HepG2 (cell line): ENCODE data around the gene SLC2A5. TPM values are rescaled to one million over a fixed set of nuclear protein-coding genes. Genes with fewer than 3 reads are reported as not detected.

Experiments used
- ARID2 ChIP-seq: sonication (generic); formaldehyde crosslinking; IDR thresholded peaks from 2 replicates; pipeline ENCODE4 v1.8.1; 2022; ENCODE audit warnings: mild to moderate bottlenecking, missing genetic modification reagents, borderline replicate concordance
- CEBPG ChIP-seq: IDR thresholded peaks from 2 replicates; pipeline ENCODE4 v1.6.1; 2016
- DR1 ChIP-seq: sonication (generic); formaldehyde crosslinking; IDR thresholded peaks from 2 replicates; pipeline ENCODE4 v1.8.0; 2021; ENCODE audit warnings: mild to moderate bottlenecking, missing genetic modification reagents, inconsistent platforms
- ELF1 ChIP-seq: sonication (generic); formaldehyde crosslinking; IDR thresholded peaks from 2 replicates; pipeline ENCODE4 v1.4.0; 2020; ENCODE audit warnings: missing genetic modification reagents
- FOXM1 ChIP-seq: sonication (generic); formaldehyde crosslinking; IDR thresholded peaks from 2 replicates; pipeline ENCODE4 v1.5.0; 2020; ENCODE audit warnings: missing genetic modification reagents
- MTA3 ChIP-seq: sonication (generic); formaldehyde crosslinking; IDR thresholded peaks from 2 replicates; pipeline ENCODE4 v1.4.0; 2020; ENCODE audit warnings: missing genetic modification reagents
- SETDB1 ChIP-seq: sonication (generic); formaldehyde crosslinking; IDR thresholded peaks from 2 replicates; pipeline ENCODE4 v1.5.1; 2020; ENCODE audit warnings: missing genetic modification reagents, mild to moderate bottlenecking, borderline replicate concordance
- SNAI1 ChIP-seq: sonication (generic); formaldehyde crosslinking; IDR thresholded peaks from 2 replicates; pipeline ENCODE4 v1.5.0; 2020; ENCODE audit warnings: mild to moderate bottlenecking, missing genetic modification reagents, borderline replicate concordance
- SPEN ChIP-seq: sonication (generic); formaldehyde crosslinking; IDR thresholded peaks from 2 replicates; pipeline ENCODE4 v1.5.1; 2020; ENCODE audit warnings: low read depth, mild to moderate bottlenecking, missing genetic modification reagents
- TOPORS ChIP-seq: sonication (generic); formaldehyde crosslinking; IDR thresholded peaks from 2 replicates; pipeline ENCODE4 v1.8.0; 2023; ENCODE audit warnings: mild to moderate bottlenecking, missing genetic modification reagents
- XBP1 ChIP-seq: sonication (generic); formaldehyde crosslinking; IDR thresholded peaks from 2 replicates; pipeline ENCODE4 v1.5.0; 2020; ENCODE audit warnings: missing genetic modification reagents
- YEATS2 ChIP-seq: sonication (generic); formaldehyde crosslinking; IDR thresholded peaks from 2 replicates; pipeline ENCODE4 v1.4.0; 2020; ENCODE audit warnings: missing genetic modification reagents, borderline replicate concordance
- ZNF446 ChIP-seq: sonication (generic); formaldehyde crosslinking; IDR thresholded peaks from 2 replicates; pipeline ENCODE4 v1.5.0; 2020; ENCODE audit warnings: mild to moderate bottlenecking, missing genetic modification reagents
- ZNF747 ChIP-seq: sonication (generic); formaldehyde crosslinking; IDR thresholded peaks from 2 replicates; pipeline ENCODE4 v1.8.1; 2023; ENCODE audit warnings: missing genetic modification reagents, mild to moderate bottlenecking, borderline replicate concordance
- ZNF775 ChIP-seq: sonication (generic); formaldehyde crosslinking; IDR thresholded peaks from 2 replicates; pipeline ENCODE4 v1.4.0; 2020; ENCODE audit warnings: missing genetic modification reagents, mild to moderate bottlenecking, moderate library complexity, borderline replicate concordance
- polyA plus RNA-seq, 8 experiments: library from polyadenylated mRNA; depleted of rRNA in 3 of 8; stranded (reverse) in 7 of 8; unstranded in 1 of 8; fragments of >200 nt; fragmentation: Illumina TruSeq in 4 of 8; extraction: Trizol in 4 of 8; gene quantifications; 2 replicates each; pipeline versions ENCODE4 v1.2.1 to v1.2.3, GENCODE V29; 2011 to 2016; ENCODE audit warnings: low read depth in 4 of 8, missing spikeins in 1 of 8, mixed read lengths in 1 of 8; ENCODE audit not compliant: insufficient read depth in 1 of 8
- total RNA-seq, 5 experiments: library from RNA; depleted of rRNA; stranded (reverse); fragments of >200 nt; fragmentation: Illumina TruSeq; extraction: Trizol; gene quantifications; 2 replicates each; pipeline ENCODE4 v1.2.3, GENCODE V29; 2016; ENCODE audit warnings: low read depth in 1 of 5
- TF ChIP-seq, protein P1 (sequence below): sonication (generic); formaldehyde crosslinking; IDR thresholded peaks from 2 replicates; pipeline ENCODE4 v1.4.0; 2020; ENCODE audit warnings: missing genetic modification reagents, borderline replicate concordance
- TF ChIP-seq, protein P2 (sequence below): sonication (generic); formaldehyde crosslinking; IDR thresholded peaks from 2 replicates; pipeline ENCODE4 v1.8.1; 2023; ENCODE audit warnings: mild to moderate bottlenecking, missing genetic modification reagents
- TF ChIP-seq, protein P3 (sequence below): sonication (generic); formaldehyde crosslinking; IDR thresholded peaks from 2 replicates; pipeline ENCODE4 v1.5.0; 2020; ENCODE audit warnings: missing genetic modification reagents
- TF ChIP-seq, protein P4 (sequence below): sonication (generic); formaldehyde crosslinking; IDR thresholded peaks from 2 replicates; pipeline ENCODE4 v1.4.0; 2020; ENCODE audit warnings: missing genetic modification reagents, mild to moderate bottlenecking, borderline replicate concordance

The SLC2A5 gene
- total and polyA plus RNA-seq, 2 of the 13 experiments (the other 11 are each of a cell fraction or from before 2014, with no cell fraction given), result 0.04 to 0.54 TPM

DNA sequence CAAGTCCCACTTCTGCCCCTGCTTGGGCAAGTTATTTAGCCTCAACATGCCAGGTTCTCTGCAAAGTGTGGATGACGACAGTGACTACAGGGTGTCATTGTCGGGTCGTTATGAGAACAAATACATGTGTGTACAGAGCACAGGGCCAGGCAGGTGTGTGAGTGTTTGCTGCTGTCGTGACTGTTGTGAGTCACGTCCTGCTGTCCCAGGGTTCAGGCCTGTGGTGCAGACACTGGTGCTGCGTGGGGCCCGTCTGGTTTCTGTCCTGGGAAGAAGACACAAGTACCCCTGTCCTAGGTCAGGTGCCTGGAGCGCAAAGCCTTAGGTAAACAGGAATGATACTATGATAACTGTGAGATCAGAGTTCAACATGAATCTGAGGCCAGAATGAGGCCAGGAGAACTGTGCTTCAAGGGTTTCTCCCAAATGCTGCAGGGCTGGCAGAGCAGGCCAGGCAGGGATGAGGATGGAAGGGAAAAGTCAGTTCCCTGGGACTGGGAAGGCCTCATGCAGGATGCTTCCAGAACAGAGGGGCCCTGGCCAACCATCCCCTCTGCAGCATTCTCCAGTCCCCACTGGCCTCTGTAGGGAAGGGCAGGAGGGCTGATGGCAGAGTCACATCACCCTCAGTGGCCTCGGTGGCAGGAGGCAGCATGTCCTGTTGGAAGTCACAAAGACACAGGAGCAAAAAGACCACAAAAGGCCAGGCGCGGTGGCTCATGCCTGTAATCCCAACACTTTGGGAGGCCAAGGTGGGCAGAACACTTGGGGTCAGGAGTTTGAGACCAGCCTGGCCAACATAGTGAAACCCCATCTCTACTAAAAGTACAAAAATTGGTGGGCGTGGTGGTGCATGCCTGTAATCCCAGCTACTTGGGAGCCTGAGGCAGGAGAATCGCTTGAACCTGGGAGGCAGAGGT is 43.8 kb upstream of the SLC2A5 start (continued):
- TF ChIP-seq, protein P1, sequence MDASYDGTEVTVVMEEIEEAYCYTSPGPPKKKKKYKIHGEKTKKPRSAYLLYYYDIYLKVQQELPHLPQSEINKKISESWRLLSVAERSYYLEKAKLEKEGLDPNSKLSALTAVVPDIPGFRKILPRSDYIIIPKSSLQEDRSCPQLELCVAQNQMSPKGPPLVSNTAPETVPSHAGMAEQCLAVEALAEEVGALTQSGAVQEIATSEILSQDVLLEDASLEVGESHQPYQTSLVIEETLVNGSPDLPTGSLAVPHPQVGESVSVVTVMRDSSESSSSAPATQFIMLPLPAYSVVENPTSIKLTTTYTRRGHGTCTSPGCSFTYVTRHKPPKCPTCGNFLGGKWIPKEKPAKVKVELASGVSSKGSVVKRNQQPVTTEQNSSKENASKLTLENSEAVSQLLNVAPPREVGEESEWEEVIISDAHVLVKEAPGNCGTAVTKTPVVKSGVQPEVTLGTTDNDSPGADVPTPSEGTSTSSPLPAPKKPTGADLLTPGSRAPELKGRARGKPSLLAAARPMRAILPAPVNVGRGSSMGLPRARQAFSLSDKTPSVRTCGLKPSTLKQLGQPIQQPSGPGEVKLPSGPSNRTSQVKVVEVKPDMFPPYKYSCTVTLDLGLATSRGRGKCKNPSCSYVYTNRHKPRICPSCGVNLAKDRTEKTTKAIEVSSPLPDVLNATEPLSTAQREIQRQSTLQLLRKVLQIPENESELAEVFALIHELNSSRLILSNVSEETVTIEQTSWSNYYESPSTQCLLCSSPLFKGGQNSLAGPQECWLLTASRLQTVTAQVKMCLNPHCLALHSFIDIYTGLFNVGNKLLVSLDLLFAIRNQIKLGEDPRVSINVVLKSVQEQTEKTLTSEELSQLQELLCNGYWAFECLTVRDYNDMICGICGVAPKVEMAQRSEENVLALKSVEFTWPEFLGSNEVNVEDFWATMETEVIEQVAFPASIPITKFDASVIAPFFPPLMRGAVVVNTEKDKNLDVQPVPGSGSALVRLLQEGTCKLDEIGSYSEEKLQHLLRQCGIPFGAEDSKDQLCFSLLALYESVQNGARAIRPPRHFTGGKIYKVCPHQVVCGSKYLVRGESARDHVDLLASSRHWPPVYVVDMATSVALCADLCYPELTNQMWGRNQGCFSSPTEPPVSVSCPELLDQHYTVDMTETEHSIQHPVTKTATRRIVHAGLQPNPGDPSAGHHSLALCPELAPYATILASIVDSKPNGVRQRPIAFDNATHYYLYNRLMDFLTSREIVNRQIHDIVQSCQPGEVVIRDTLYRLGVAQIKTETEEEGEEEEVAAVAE (CRISPR knock-in tag), result peak; percentile 77; the same call in 1 of the 2 replicates
- TF ChIP-seq CEBPG (CRISPR knock-in tag) (peak; percentile 59; the same call in 1 of the 2 replicates), YEATS2 (CRISPR knock-in tag) (peak; percentile 58; the same call in 1 of the 2 replicates), DR1 (CRISPR knock-in tag) (no peak), ZNF747 (CRISPR knock-in tag) (no peak), TOPORS (peak; percentile 84; the same call in 1 of the 2 replicates), SNAI1 (CRISPR knock-in tag) (no peak), MTA3 (CRISPR knock-in tag) (no peak), XBP1 (CRISPR knock-in tag) (no peak), ARID2 (CRISPR knock-in tag) (peak; percentile 74; the same call in 1 of the 2 replicates), ZNF446 (CRISPR knock-in tag) (no peak), ZNF775 (CRISPR knock-in tag) (no peak), SETDB1 (CRISPR knock-in tag) (no peak), SPEN (CRISPR knock-in tag) (peak; percentile 66; the same call in 1 of the 2 replicates), ELF1 (0 out of 2 replicates have a peak, but pooled peaks have one; percentile 20), FOXM1 (no peak)
- TF ChIP-seq, protein P2, sequence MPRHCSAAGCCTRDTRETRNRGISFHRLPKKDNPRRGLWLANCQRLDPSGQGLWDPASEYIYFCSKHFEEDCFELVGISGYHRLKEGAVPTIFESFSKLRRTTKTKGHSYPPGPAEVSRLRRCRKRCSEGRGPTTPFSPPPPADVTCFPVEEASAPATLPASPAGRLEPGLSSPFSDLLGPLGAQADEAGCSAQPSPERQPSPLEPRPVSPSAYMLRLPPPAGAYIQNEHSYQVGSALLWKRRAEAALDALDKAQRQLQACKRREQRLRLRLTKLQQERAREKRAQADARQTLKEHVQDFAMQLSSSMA (CRISPR knock-in tag), result peak; percentile 69; the same call in 1 of the 2 replicates
- TF ChIP-seq, protein P3, sequence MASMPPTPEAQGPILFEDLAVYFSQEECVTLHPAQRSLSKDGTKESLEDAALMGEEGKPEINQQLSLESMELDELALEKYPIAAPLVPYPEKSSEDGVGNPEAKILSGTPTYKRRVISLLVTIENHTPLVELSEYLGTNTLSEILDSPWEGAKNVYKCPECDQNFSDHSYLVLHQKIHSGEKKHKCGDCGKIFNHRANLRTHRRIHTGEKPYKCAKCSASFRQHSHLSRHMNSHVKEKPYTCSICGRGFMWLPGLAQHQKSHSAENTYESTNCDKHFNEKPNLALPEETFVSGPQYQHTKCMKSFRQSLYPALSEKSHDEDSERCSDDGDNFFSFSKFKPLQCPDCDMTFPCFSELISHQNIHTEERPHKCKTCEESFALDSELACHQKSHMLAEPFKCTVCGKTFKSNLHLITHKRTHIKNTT (CRISPR knock-in tag), result no peak
- TF ChIP-seq, protein P4, sequence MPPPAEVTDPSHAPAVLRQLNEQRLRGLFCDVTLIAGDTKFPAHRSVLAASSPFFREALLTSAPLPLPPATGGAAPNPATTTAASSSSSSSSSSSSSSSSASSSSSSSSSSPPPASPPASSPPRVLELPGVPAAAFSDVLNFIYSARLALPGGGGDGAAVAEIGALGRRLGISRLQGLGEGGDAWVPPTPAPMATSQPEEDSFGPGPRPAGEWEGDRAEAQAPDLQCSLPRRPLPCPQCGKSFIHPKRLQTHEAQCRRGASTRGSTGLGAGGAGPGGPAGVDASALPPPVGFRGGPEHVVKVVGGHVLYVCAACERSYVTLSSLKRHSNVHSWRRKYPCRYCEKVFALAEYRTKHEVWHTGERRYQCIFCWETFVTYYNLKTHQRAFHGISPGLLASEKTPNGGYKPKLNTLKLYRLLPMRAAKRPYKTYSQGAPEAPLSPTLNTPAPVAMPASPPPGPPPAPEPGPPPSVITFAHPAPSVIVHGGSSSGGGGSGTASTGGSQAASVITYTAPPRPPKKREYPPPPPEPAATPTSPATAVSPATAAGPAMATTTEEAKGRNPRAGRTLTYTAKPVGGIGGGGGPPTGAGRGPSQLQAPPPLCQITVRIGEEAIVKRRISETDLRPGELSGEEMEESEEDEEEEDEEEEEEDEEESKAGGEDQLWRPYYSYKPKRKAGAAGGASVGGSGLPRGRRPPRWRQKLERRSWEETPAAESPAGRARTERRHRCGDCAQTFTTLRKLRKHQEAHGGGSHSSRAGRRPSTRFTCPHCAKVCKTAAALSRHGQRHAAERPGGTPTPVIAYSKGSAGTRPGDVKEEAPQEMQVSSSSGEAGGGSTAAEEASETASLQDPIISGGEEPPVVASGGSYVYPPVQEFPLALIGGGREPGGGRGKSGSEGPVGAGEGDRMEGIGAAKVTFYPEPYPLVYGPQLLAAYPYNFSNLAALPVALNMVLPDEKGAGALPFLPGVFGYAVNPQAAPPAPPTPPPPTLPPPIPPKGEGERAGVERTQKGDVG (CRISPR knock-in tag), result peak; percentile 61; the same call in 1 of the 2 replicates
